Activated CD4-positive, alpha-beta T cell treated with anti-CD3 and anti-CD28 coated beads, Interleukin-2, amount 50 U/mL, for 4 hours (primary cell): Measurements from ENCODE around the gene TRIM37.
"Not testable (repeated sequence)": the region's sequence is repeated elsewhere in the genome, so short reads cannot be mapped to it uniquely, and the experiment has no call there.

Experiments
- DNase-seq, 2 experiments: peaks; one replicate each; pipeline ENCODE4 v3.0.0-alpha.2; 2020

The TRIM37 gene

GRCh38 chr17:58991718-58992331, 114.9 kb downstream of the TRIM37 start:
- no peak for DNase-seq

- DNase-seq = no peak
Observed at GRCh38 chr17:58989629-58990028, 117.1 kb downstream of the TRIM37 start.

GRCh38 chr17:58985971-58986370, 120.7 kb downstream of the TRIM37 start:
- DNase-seq = no peak

GRCh38 chr17:58985367-58985766, 121.3 kb downstream of the TRIM37 start:
- no peak for DNase-seq

GRCh38 chr17:58982626-58983025, 124.1 kb downstream of the TRIM37 start:
- no peak for DNase-seq

GRCh38 chr17:58980706-58981481, 125.8 kb downstream of the TRIM37 start:
- no peak for DNase-seq

GRCh38 chr17:58976541-58976940, 130.1 kb downstream of the TRIM37 start:
- DNase-seq = no peak

- no peak for DNase-seq
Observed at GRCh38 chr17:58974354-58974753, 132.3 kb downstream of the TRIM37 start.

GRCh38 chr17:58970609-58971450, 135.8 kb downstream of the TRIM37 start:
- DNase-seq = no peak

GRCh38 chr17:58969612-58970011, 137.1 kb downstream of the TRIM37 start:
- DNase-seq = no peak

- no peak for DNase-seq
Observed at GRCh38 chr17:58969156-58969555, 137.5 kb downstream of the TRIM37 start.

GRCh38 chr17:58968426-58969061, 138.1 kb downstream of the TRIM37 start:
- no peak for DNase-seq

GRCh38 chr17:58966208-58966607, 140.5 kb downstream of the TRIM37 start:
- DNase-seq = no peak

- no peak for DNase-seq
Observed at GRCh38 chr17:58965221-58965620, 141.5 kb downstream of the TRIM37 start.

- DNase-seq = no peak
Observed at GRCh38 chr17:58960068-58960467, 146.6 kb downstream of the TRIM37 start.

GRCh38 chr17:58957725-58958073, 149.0 kb downstream of the TRIM37 start:
- DNase-seq = not testable (repeated sequence)

GRCh38 chr17:58956997-58957724, 149.5 kb downstream of the TRIM37 start:
- no peak for DNase-seq

- DNase-seq = not testable (repeated sequence)
Observed at GRCh38 chr17:58954358-58954757, 152.3 kb downstream of the TRIM37 start.

GRCh38 chr17:58947824-58948223, 158.9 kb downstream of the TRIM37 start:
- no peak for DNase-seq

- no peak for DNase-seq
Observed at GRCh38 chr17:58947411-58947810, 159.3 kb downstream of the TRIM37 start.

GRCh38 chr17:58944166-58944565, 162.5 kb downstream of the TRIM37 start:
- DNase-seq = no peak

- no peak for DNase-seq
Observed at GRCh38 chr17:58936295-58936694, 170.4 kb downstream of the TRIM37 start.

GRCh38 chr17:58932956-58933355, 173.7 kb downstream of the TRIM37 start:
- DNase-seq = no peak
